GM03348 (cell line): ENCODE data around the gene ATP8A2.

Source experiments
- DNase-seq: peaks from one replicate; pipeline ENCODE4 v3.0.0; 2012; ENCODE audit warnings: low spot score

Gene ATP8A2

GRCh38 chr13:25686831-25687470 lies 315.2 kb downstream of the ATP8A2 start:
- no peak for DNase-seq

DNA sequence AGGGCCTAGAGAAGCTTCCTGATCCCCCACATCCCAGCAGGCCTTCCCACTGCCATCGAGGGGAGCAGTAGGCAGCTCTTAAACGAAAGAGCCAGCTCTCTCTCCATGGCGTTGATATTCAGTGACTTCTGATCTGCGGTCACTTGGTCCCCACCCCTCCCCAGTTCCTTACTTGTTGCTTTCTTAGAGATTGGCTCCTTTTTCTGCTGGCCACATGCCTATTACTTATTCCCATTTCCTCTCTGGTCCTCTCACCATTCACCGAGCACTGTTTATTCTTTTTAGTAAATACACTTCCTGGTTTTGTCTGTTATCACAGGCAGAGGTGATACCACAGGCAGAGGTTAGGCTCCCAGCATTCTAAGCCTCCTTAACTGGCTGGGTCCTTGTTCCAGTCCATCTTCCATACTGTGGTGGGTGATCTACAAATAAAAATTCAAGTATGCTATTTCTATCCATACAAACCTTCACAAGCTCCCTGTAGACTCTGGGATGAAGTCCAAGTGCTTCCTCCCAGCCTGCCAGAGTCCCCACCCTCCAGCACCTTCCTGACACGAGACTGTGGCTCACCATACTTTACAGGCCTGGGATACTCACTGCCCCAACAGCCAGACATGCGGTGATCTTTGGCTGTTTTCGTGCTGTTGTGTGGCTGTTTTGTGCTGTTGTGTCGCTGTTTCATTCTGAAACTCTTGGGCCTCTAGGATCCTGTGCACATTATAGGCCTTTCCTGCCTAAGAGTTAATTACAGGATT lies 315.9 kb downstream of the ATP8A2 start:
- DNase-seq: no peak

- DNase-seq: no peak
Measured at GRCh38 chr13:25688536-25688935, 316.8 kb downstream of the ATP8A2 start.

- DNase-seq: no peak
Measured at GRCh38 chr13:25689539-25689938, 317.8 kb downstream of the ATP8A2 start.

DNA sequence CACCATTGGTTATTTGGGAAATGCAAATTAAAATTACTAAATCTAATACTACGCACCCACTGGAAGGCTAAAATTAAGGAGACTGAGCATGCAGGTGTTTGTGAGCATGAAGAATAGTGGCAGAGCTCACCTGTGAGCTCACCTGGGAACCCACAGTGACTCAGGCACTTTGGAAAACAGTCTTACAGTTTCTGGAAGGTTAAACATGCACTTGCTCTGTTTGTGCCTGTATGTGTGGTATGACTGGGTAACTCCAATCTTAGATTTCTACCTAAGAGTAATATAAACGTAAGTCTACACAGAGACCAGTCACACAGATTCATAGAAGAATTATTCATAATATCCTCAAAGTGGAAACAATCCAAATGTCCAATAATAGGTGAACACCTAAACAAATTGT lies 318.8 kb downstream of the ATP8A2 start:
- no peak for DNase-seq

DNA sequence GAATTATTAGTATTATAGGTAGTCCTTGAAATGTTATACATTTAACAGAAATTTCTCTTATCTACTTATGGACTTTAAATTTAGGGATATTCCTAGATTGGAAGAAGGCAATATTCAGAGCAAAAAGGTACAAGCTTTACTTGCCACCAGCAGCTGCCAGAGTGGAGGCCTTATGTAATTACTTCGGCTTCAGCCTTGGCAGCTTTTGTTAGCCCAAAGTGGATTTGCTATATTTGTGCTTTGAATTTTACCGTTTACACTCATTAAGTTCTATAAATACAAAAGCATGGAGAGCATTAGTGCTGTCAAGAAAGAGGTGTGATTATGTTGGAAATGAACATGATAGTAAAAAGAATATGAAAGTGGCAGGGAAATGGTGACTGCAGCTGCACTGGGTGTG lies 319.9 kb downstream of the ATP8A2 start:
- no peak for DNase-seq

GRCh38 chr13:25692099-25692498 lies 320.3 kb downstream of the ATP8A2 start:
- no peak for DNase-seq

DNA sequence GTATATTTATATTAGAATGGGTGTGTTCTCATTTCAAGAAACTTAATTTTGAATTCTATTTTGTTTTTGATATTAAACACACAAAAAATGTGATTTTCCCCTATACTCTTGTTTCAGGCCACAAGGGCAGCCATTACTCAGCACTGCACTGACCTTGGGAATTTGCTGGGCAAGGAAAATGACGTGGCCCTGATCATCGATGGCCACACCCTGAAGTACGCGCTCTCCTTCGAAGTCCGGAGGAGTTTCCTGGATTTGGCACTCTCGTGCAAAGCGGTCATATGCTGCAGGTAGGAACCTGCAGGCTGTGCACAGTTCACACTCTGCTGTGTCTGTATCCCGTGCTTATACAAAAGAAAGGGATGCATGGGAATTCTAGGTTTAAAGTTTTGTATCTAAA lies 327.3 kb downstream of the ATP8A2 start:
- no peak for DNase-seq

DNA sequence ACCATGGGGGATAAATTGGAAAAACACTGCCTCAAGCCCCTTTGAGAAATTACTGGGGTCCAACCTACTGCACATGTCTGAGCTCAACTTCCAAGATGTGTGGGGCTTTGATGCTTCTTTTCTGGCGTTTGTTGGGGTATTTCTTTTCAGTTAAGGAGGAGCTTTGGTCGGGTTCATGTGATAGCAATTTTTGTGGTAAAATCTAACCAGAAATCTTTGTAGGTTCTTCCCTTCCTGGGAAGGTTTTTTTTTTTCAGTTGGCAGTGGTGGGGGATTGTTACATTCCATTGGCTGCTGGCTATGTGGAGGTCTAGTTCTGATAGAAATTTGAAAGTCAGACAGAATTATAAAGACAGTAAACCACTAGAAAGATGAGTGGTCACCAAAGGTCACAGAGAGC lies 327.8 kb downstream of the ATP8A2 start:
- DNase-seq: no peak

GRCh38 chr13:25701304-25701703 lies 329.5 kb downstream of the ATP8A2 start:
- DNase-seq: no peak

DNA sequence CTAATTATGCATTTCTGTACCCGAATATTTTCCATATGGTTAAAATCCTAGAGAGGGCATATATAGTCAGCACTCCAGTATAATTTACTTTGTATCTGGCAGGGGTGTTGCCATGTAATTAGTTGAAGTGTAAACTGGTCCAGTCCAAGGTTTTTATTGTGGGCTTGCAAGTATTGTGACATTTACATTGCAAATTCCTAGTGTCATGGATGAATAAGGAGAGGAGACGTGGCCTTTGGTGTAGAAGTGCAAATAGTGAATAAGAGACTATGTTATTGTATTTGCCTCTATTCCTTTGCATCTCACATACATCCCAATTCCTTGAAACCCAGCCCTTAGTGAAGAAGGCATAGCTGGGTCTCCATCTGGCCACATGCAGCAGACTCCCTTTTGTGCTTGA lies 330.6 kb downstream of the ATP8A2 start:
- DNase-seq: no peak

- no peak for DNase-seq
Measured at GRCh38 chr13:25707726-25708125, 336.0 kb downstream of the ATP8A2 start.

GRCh38 chr13:25708268-25708667 lies 336.5 kb downstream of the ATP8A2 start:
- DNase-seq: no peak

- no peak for DNase-seq
Measured at GRCh38 chr13:25709088-25709487, 337.3 kb downstream of the ATP8A2 start.

DNA sequence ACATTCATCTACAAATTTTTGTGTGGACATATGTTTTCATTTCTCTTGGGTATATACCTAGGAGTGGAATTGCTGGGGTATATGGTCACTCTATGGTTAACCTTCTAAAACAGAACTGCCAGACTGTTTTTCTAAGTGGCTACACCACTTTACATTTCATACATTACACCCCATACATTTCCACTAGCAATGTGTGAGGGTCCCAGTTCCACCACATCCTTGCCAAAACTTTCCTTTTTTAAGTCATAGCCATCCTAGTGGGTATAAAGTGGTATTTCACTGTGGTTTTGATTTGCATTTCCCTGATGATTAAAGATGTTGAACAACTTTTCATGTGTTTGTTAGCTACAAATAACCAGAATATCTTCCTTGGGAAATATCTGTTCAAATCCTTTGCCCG lies 344.0 kb downstream of the ATP8A2 start:
- no peak for DNase-seq

GRCh38 chr13:25717666-25718197 lies 346.0 kb downstream of the ATP8A2 start:
- DNase-seq: no peak

DNA sequence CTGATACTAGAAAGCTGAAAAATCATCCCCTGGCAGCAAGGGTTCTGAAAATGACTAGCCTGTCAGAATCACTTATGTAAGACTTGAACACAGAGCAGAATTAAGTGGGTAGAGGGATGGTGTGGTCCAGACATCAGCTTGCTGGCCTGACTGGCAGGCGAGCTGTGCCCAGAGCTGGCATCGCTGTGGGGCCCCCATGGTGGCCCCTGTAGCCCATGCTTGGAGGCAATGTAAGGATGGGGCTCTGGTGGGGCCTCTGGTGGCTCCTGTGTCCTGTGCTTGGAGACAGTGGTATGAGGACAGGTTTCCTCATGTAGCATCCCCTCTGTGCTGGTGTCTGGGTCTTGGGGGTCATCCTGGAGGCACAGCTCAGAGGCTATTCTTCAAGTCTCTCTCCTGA lies 347.9 kb downstream of the ATP8A2 start:
- DNase-seq: no peak

DNA sequence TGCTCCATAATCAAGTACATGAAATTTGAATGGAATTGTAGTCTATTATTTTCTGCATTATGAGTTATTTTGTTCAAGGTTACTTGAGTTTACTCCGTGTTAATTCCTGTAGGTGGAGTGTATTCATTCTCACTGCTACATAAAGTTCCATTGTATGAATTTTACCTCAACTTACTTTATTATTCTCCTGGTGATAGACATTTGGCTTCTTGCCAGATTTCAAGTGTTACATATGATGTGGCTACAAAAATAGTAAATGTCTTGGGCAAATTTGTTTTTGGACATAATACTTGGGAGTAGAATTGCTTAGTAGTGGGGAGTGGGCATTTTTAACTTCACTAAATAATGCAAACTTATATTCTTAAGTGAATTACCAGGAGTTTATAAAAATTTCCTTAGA lies 351.1 kb downstream of the ATP8A2 start:
- no peak for DNase-seq

- DNase-seq: no peak
Measured at GRCh38 chr13:25725104-25725503, 353.3 kb downstream of the ATP8A2 start.

- no peak for DNase-seq
Measured at GRCh38 chr13:25727250-25727649, 355.5 kb downstream of the ATP8A2 start.

- DNase-seq: no peak
Measured at GRCh38 chr13:25727810-25728209, 356.0 kb downstream of the ATP8A2 start.

GRCh38 chr13:25729201-25729600 lies 357.4 kb downstream of the ATP8A2 start:
- DNase-seq: no peak

- no peak for DNase-seq
Measured at GRCh38 chr13:25731037-25731436, 359.3 kb downstream of the ATP8A2 start.

GRCh38 chr13:25731536-25731935 lies 359.8 kb downstream of the ATP8A2 start:
- DNase-seq: no peak
